Raji (cell line): ENCODE measurements around the gene KRTAP10-9.
"Not testable (repeated sequence)": the region's sequence is repeated elsewhere in the genome, so short reads cannot be mapped to it uniquely, and the experiment has no call there.

ENCODE experiments used
- POLR2A ChIP-seq: IDR thresholded peaks from 2 replicates; pipeline ENCODE4 v1.6.1; 2011; ENCODE audit warnings: low read depth, low read length, control low read depth; ENCODE audit not compliant: insufficient read depth

The KRTAP10-9 gene

GRCh38 chr21:44626673-44627143, at the start of gene KRTAP10-9:
Gene KRTAP10-9 (plus strand): TSS chr21:44627093. CDS start chr21:44627172, 79 bp downstream.
- TF ChIP-seq POLR2A: no peak

- no peak for TF ChIP-seq POLR2A
Measured at GRCh38 chr21:44578371-44579055, 48.4 kb upstream of the KRTAP10-9 start.

DNA sequence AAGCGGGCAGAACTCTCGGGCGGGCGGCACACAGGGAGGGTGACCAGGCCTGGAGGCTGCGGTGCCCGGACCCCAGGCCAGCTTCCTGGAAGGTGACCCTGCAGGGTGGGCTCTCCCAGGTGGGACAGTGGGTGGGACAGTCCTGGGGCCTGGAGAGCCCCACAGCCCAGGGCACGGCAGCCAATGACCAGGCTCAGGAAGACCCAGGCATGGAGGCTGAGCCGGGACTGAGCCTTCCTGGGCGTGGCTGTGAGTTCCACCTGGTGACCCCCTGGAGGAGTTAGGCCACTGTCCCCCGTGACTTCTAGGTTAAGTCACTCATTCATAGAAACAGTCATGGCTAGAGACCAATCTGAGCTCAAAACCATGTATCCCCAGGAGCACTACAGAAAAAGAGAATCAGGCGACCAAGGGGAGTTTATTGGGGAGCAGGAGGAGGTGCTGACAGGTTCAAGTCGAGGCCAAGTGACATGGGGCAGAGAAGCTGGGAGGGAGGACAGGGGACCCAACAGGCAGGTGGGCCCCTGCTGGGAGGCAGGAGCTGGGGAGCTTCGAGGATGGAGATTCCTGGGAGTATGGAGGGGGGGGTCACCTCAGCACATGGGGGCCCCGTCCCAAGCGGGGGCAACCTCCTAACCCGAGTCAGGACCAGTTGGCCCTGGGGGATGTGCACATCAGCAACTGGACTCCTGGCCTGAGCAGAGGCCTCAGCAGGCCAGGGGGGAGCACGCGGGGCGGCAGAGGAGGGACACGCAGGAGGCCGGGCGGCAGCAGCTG, 47.6 kb upstream of the KRTAP10-9 start:
- TF ChIP-seq POLR2A: no peak

DNA sequence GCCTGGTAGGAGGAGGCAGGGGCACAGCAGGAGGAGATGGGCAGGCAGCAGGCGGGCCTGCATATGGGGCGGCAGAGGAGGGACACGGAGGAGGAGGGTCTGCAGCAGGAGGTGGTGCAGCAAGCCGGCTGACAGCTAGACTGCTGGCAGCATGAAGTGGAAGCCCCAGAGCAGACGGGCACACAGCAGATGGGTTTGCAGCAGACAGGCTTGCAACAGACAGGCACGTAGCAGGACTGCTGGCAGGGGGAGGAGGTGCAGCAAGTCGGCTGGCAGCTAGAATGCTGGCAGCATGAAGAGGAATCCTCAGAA, 47.1 kb upstream of the KRTAP10-9 start:
- no peak for TF ChIP-seq POLR2A

DNA sequence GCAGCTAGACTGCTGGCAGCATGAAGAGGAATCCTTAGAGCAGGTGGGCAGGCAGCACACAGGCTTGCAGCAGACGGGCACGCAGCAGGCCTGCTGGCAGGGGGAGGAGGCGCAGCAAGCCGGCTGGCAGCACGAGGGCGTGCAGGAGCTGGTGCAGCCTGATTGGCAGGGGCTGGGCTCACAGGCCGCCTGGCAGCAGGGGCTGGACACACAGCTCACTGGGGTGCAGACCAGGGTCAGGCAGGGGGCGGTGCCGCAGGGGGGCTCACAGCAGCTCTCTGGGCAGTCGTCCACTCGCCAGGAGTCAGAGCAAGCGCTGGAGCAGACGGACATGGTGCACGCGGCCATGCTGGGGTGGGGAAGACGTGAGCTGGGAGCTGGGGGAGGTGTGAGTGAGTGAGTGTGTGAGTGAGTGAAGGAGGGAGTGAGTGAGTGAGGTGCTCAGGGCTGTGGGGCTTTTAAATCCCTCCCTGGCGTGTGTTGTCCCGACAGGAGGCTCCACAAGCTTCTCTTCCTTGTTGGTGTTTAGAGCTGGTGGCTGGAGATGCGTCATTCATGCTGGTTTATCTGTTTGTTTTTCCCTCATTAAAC, 46.6 kb upstream of the KRTAP10-9 start, which contains the start of gene KRTAP10-5:
KRTAP10-5 (minus strand) TSS at position 374 of the 591 bp plus-strand sequence; CDS start at position 348, 26 bp downstream.
- not testable (repeated sequence) for TF ChIP-seq POLR2A

- no peak for TF ChIP-seq POLR2A
Measured at GRCh38 chr21:44581158-44581557, 45.7 kb upstream of the KRTAP10-9 start.

DNA sequence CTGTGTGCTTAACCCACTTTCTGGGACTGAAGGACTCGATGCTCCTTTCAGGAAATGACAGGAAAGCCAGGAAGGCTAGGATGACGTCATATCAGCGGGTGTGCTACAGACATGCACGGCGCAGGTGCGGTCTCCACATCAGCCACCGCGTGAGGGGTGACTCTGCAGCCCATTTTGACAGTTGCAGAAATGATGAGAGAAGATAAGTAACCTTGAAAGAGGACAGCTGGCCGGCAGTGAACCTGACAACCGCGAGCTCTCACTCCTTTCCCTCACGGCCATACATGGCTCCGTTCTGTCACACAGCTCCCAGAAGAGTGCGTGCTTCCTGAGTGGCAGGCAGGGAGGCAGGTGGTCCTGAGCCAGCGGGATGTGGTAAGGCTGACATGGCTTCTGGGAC, 44.8 kb upstream of the KRTAP10-9 start:
- no peak for TF ChIP-seq POLR2A

GRCh38 chr21:44583089-44583799, 43.6 kb upstream of the KRTAP10-9 start:
- no peak for TF ChIP-seq POLR2A

DNA sequence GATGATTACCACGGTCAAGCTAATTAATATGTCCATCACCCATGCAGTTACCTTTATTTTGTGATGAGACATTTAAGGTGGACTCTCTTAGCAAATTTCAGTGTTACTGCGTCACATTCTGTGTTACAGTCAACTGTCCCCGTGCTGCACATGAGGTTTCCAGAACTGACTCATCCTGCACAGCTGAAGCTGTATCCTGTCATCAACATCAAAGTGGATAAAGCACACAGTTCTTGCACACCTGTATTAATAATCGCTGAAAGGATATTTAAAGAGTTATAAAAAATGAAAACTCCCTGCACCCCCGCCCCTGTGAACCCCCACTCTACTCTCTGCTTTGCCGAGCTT, 43.1 kb upstream of the KRTAP10-9 start:
- no peak for TF ChIP-seq POLR2A

DNA sequence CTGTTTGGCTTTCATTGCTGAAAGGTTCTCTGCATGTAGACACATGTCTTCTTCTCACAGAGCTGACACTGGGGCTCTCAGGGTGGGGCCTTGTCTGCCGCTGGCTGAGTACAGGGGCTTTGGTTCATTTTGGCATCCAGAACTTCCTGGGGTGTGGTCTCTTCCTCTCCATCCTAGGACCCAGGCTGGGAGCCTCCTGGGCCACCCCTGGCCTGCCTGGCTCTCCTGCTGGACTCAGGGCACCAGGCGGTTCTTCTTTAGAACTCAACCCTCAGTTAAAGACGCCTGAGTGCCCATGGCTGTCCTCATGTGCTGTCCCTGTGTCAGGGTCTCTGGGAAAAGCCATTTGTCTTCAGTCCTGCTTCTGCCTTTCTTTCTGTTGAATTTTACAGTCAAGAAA, 41.0 kb upstream of the KRTAP10-9 start:
- TF ChIP-seq POLR2A: no peak

DNA sequence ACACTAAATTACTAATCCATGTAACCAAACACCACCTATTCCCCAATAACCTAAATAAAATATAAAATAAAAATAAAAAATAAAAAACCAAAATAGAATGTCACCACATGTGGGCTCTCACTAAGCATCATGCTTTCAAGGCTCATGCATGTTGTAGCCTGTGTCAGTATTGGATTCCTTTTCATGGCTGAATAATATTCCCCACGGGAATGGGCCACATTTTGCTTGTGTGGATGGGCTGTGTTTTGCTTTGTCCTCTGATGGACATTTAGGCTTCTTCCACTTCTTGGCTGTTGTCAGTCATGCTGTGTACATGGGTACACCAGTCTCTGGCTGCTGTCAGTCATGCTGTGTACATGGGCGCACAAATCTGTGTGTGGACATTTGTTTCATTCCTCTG, 37.8 kb upstream of the KRTAP10-9 start:
- no peak for TF ChIP-seq POLR2A

- no peak for TF ChIP-seq POLR2A
Measured at GRCh38 chr21:44589586-44590305, 37.1 kb upstream of the KRTAP10-9 start.

DNA sequence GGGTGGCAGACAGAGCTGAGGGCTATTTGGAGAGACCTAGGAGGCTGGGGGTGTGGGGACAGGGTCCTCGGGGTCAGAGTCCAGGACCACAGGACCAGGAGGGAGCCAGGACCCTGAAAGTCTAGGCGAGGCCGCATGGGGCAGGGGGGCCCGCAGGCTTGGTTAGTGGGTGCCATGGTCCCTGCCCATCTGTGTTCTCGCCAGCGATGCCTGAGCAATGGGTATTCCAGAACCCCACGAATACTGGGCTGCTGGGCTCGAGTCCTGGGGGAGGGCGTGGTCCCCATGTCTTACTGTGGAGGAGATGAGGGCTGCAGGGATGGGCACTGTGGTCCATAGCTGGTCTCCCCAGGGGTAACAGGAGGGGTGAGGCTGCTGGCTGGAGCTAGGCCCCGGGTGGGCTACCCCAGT, 36.6 kb upstream of the KRTAP10-9 start:
- TF ChIP-seq POLR2A: no peak

DNA sequence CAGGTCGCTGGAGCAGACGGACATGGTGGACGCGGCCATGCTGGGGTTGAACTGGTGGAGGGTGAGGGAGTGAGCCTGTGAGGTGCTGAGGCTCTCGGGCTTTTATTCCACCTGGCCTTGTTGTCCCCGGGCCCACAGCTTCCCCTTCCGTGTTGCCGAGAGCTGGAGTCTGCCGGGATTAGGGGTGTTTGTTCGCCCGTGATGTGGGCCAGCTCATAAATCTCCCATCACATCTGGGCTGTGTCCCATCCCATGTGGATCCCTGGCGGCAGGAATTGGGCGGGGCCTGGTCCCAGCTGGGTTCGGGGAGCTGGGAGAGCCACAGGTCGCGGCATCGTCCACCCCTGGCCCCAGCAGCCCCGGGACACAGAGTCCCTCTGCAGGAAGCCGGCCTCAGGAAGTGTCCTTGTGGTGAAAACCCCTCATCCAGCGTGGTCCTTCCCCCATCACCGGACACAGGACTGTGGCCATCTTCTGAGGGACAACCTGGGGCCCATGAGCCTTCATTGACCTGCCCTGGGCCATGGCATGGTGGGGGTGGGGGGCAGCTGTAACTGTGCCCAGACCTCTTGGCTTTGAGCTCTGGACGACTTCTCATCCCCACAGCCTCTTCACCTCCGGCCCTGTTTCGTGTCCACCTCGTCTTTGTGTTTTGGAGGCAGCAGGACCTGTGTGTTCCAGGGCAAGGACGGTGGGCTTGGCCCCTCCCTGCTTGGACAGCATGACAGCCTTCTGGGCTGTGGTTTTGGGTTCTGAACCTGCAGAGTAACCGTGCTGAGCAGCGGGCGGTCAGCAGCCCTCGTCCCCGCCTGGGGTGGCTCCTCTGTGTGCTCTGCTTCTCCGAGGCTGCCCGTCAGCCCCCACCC, 34.2 kb upstream of the KRTAP10-9 start, which contains the start of gene KRTAP10-6:
KRTAP10-6 (minus strand) TSS at position 60 of the 866 bp plus-strand sequence; CDS start at position 39, 21 bp downstream.
- no peak for TF ChIP-seq POLR2A
